ENCODE measurements around the gene USB1.

DNA sequence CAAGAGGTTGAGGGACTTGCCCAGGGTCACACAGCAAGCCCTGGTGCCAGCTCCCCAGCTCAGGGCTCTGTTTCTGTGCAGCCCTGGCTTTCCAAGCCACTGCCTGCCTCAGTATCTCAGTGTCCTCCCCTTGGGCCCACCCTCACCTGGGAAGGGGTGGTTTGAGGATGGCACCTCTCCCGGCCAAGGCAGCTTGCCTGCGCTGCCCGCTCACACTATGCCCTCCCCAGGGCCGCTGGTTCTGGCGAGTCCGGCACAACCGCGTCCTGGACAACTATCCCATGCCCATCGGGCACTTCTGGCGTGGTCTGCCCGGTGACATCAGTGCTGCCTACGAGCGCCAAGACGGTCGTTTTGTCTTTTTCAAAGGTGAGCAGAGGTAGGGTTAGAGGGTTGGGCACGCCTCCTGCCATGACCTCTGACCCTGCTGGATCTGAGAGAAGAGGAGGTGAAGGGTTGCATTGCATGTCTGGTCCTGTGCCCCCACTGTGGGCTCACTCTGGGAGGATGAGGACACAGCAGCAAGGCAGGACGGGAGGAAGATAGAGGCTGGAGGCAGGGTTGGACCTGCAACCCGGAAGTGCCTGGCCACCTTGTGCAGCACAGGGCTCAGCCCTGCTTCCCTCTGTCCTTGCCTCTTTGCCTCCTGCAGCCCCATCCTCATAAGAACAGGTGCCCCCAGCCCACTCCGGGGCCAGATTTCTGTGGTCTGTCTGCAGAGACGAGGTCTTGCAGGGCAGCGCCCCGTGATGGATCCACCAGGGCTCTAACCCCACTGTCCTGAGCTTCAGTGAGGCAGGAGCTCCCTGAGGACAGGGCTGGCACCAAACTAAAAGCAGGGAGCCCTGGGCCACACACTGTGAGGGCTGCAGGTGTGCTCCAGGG is 41.0 kb downstream of the USB1 start:
- TF ChIP-seq, protein P1, sequence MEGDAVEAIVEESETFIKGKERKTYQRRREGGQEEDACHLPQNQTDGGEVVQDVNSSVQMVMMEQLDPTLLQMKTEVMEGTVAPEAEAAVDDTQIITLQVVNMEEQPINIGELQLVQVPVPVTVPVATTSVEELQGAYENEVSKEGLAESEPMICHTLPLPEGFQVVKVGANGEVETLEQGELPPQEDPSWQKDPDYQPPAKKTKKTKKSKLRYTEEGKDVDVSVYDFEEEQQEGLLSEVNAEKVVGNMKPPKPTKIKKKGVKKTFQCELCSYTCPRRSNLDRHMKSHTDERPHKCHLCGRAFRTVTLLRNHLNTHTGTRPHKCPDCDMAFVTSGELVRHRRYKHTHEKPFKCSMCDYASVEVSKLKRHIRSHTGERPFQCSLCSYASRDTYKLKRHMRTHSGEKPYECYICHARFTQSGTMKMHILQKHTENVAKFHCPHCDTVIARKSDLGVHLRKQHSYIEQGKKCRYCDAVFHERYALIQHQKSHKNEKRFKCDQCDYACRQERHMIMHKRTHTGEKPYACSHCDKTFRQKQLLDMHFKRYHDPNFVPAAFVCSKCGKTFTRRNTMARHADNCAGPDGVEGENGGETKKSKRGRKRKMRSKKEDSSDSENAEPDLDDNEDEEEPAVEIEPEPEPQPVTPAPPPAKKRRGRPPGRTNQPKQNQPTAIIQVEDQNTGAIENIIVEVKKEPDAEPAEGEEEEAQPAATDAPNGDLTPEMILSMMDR (IDR thresholded peaks at IDR 0.05) = no peak
- no peak for TF ChIP-seq EP300 (IDR thresholded peaks at IDR 0.05)
